GM10266 (cell line): Measurements from ENCODE around the gene TTLL8.

Source experiments
- DNase-seq: peaks from one replicate; pipeline ENCODE4 v3.0.0; 2012; ENCODE audit errors: extremely low spot score
- TF ChIP-seq, protein P1 (sequence below): IDR thresholded peaks from 2 replicates; pipeline ENCODE4 v1.5.1; 2012; ENCODE audit warnings: mild to moderate bottlenecking, low read depth; ENCODE audit not compliant: control insufficient read depth, insufficient read depth; ENCODE audit errors: missing control alignments

TTLL8 gene

DNA sequence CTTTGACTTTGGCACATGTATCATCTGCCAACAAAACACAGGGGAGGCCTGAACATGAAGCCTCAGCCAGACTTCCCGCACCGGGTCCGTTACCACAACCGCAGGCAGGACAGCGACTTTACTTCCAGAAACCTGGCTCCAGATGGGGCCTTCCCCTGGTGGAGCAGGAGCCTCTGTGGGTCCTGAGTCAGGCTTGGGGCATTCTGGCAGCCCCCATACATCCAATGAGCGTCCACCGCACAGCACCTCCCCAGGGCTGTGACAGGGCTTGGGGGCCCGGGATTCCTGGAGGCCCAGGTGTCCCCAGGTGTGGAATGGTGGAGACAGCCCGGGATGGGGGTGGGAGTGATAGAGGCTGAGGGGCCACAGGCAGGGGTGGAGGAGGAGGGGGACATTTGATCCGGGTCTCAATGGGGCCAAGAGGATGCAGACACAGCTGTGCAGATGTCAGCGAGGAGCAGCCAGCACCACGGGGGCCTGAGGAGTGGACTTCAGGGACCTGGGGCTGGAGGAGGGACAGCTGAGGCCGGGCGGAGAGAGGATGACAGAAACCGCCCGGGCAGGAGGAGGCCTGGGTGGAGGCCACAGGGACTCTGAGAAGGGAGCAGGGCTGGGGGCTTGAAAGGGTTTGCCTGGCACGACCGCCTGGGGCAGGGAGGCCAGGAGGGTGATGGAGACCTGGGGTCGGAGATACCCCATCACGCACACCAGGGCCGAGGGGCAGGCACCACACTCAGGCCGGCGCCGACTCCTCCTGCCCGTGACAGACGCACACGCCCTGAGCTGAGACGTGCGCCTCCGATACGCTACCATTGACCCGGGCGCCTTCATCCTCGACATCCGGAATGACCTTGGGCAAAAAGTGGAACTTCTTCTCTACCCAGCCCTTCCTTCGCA, 8.6 kb downstream of the TTLL8 start:
- TF ChIP-seq, protein P1, sequence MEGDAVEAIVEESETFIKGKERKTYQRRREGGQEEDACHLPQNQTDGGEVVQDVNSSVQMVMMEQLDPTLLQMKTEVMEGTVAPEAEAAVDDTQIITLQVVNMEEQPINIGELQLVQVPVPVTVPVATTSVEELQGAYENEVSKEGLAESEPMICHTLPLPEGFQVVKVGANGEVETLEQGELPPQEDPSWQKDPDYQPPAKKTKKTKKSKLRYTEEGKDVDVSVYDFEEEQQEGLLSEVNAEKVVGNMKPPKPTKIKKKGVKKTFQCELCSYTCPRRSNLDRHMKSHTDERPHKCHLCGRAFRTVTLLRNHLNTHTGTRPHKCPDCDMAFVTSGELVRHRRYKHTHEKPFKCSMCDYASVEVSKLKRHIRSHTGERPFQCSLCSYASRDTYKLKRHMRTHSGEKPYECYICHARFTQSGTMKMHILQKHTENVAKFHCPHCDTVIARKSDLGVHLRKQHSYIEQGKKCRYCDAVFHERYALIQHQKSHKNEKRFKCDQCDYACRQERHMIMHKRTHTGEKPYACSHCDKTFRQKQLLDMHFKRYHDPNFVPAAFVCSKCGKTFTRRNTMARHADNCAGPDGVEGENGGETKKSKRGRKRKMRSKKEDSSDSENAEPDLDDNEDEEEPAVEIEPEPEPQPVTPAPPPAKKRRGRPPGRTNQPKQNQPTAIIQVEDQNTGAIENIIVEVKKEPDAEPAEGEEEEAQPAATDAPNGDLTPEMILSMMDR: no peak
- DNase-seq: no peak

DNA sequence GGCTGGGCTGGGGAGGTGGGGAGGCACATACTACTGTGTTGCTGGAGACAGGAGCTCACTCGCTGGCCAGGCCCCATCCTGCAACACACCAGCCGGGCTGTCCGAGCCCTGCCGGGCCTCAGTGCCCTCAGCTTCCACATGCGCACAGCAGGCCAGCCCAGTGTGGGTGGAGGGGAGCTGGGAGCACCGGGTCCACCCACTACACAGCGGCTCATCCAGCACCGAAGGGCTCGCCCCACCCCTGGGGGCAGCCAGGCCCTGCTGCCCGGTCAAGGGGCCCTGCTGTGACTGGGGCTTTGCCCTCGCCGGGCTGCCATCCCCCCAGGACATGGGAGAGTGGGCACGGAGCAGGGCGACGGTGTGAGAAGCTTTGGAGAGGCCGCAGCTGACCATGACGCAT, 9.3 kb downstream of the TTLL8 start:
- DNase-seq: no peak

DNA sequence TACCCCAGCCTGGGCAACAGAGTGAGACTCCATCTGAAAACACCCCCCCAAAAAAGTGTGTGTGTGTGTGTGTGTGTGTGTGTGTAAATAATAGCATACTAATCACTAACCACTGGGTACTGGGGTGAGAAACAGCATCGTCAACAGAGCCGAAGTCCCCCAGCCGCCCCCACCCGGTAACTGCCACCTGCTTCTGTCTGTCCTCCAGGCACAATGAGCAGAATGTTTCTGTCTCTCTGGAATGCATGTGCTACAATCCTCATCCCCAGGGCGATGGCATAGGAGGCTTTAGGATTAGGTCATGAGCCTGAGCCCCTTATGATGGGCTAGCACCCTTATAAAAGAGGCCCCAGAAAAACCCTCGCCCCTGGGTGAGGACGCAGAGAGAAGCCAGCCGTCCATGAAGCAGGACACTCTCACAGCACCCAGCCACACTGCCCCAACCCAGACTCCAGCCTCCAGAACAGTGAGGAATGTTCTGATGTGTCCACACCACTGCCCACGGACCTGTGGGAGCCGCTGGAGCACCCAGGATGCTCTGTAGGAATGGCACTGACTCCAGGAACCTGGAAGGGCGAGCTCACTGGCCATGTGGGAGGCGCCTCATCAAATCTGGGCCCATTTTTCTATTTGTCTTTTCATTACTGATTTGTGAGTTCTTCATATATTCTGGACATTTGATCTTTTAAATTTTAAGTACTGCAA, 9.9 kb downstream of the TTLL8 start:
- TF ChIP-seq, protein P1: no peak
- DNase-seq: no peak

More for the DNA sequence above, 9.3 kb downstream of the TTLL8 start:
- TF ChIP-seq, protein P1: no peak

DNA sequence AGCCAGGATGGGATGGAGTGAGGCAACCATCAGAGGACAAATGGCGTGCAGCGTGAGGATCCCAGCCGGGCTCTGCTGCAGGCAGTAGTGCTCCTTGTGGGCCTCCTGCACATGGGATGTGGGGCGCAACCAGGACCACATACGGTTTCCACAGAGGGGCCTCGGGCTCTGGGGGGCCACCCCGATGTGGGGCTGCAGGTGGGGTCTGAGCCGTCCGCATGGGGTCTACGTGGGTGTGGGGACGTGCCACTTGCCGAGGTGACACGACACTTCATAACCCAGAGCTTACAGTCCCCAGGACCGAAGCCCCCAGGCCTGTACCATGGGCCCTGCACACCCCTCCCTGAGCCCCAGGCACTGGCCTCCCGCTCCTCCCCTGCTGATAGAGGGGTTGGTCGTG, 10.8 kb downstream of the TTLL8 start:
- no peak for DNase-seq
- TF ChIP-seq, protein P1: no peak

DNA sequence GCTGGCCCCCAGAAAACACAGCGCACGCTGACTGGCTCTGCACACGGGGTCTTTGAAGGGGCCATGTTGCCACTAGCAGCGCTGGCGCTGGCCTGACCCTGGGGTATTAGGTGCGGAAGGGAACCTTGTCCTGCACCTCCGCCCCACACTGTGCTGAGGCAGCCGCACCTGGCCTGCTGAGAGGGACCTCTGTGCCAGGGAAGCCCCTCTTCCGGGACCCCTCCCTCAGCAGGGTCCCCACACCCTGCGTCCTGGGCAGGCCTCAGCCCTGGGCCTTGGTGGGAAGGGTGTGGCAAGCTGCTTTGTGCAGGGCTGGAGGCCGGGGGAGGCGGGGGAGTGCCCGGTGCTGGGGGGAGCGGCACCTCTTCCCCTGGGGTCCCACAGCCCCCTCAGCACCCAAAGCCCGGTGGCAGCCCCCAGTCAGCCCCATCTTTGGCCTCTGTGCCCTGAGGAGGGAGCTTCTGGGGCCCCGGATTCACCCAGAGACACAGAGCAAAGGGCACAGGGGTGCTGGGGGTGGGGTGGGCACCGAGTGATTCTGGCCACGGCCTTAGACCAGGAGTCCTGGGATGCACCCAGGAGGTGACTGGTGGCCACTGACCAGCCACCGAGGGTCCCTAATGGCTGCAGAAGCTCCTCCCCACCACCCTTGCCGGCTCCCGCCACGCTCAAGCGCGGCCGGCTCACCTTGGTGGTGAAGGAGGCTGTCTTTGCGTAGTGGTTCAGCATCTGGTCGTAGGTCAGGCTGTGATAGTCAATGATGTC, 11.4 kb downstream of the TTLL8 start:
- DNase-seq: no peak
- TF ChIP-seq, protein P1: no peak

DNA sequence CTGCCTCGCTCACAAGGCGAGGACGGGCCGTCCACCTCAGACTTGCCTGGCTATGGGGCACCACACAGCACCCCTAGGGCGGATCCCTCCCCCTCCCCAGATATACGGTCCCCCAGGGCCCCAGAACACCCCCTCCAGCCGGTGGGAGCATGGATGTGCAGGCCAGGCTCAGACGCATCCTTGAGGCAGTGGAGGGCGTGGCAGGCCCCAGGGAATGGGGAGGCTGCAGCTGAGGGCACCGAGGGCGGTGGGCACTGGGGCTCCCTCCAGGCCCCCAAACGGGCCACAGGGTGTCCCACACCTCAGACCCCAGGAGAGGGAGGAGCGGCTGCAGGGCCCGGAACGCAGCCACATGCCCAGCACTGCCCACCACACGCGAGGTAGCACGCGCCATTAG, 12.1 kb downstream of the TTLL8 start:
- no peak for DNase-seq
- TF ChIP-seq, protein P1: no peak
